Activated T-helper 17 cell treated with anti-CD3 and anti-CD28 coated beads, Interleukin-2, amount 50 U/mL, for 72 hours (primary cell): ENCODE measurements around the gene PPP1R3F. TPM values are rescaled to one million over a fixed set of nuclear protein-coding genes. Genes with fewer than 3 reads are reported as not detected.

Experiments
- total RNA-seq, 2 donors: library from RNA; stranded (reverse); gene quantifications; one replicate each; pipeline ENCODE4 v1.2.3, GENCODE V29; 2022

Gene PPP1R3F
- total RNA-seq, 2 donors from 2014 or later: 6.6 to 8.8 TPM

Other genes with a start within 250 kb of the PPP1R3F start
- gene TFE3, start 226.4 kb upstream of the PPP1R3F start, total RNA-seq: 10 to 100 TPM; 35.0 to 38.9 TPM
- gene CCDC120, start 210.8 kb upstream of the PPP1R3F start, total RNA-seq: 1 to 10 TPM; 6.9 to 7.3 TPM
- gene PRAF2, start 195.8 kb upstream of the PPP1R3F start, total RNA-seq: 10 to 100 TPM; 14.3 to 21.7 TPM
- 10 to 100 TPM; 40.6 to 44.5 TPM for gene WDR45, start 189.9 kb upstream of the PPP1R3F start, total RNA-seq
- gene GPKOW, start 146.1 kb upstream of the PPP1R3F start, total RNA-seq: 10 to 100 TPM; 17.3 to 18.1 TPM
- 1 to 10 TPM; 1.5 to 3.7 TPM for gene MAGIX, start 107.0 kb upstream of the PPP1R3F start, total RNA-seq
- 100 to 1,000 TPM; 228 to 233 TPM for gene PLP2, start 97.9 kb upstream of the PPP1R3F start, total RNA-seq
- 10 to 100 TPM; 19.8 to 45.3 TPM for gene PRICKLE3, start 83.4 kb upstream of the PPP1R3F start, total RNA-seq
- gene SYP, start 69.6 kb upstream of the PPP1R3F start, total RNA-seq: 10 to 100 TPM; 16.6 to 53.4 TPM
- gene CACNA1F, start 36.5 kb upstream of the PPP1R3F start, total RNA-seq: 1 to 10 TPM in 1 of 2 donors, under 1 TPM in 1; 0.82 to 6.2 TPM
- gene CCDC22, start 34.3 kb upstream of the PPP1R3F start, total RNA-seq: 10 to 100 TPM; 21.7 to 33.0 TPM
- gene FOXP3, start 5.1 kb upstream of the PPP1R3F start, total RNA-seq: 100 to 1,000 TPM in 1 of 2 donors, 10 to 100 TPM in 1; 80.4 to 109 TPM
- gene GAGE10, start 33.9 kb downstream of the PPP1R3F start, total RNA-seq: not detected
- not detected for gene GAGE12J, start 52.2 kb downstream of the PPP1R3F start, total RNA-seq
- gene GAGE13, start 61.8 kb downstream of the PPP1R3F start, total RNA-seq: not detected